Endodermal cell (in vitro differentiated cells): ENCODE measurements around the gene LRRFIP1. TPM values are rescaled to one million over a fixed set of nuclear protein-coding genes. Genes with fewer than 3 reads are reported as not detected.
A peak's percentile ranks its signal among the peaks of the same experiment; 100 is the strongest.
"Not testable (repeated sequence)": the region's sequence is repeated elsewhere in the genome, so short reads cannot be mapped to it uniquely, and the experiment has no call there.

Experiments
- DNase-seq: peaks from one replicate; pipeline ENCODE4 v3.0.0-alpha.2; 2017
- H3K27ac ChIP-seq: 2 replicates; pipeline ENCODE4 v1.5.1; 2013; ENCODE audit warnings: mild to moderate bottlenecking, low read depth, low read length, moderate library complexity
- H3K27me3 ChIP-seq: 2 replicates; pipeline ENCODE4 v1.6.1; 2013; ENCODE audit warnings: mild to moderate bottlenecking, low read length, moderate library complexity; ENCODE audit not compliant: insufficient read depth, control insufficient read depth, poor library complexity, severe bottlenecking
- H3K36me3 ChIP-seq: 2 replicates; pipeline ENCODE4 v1.7.0; 2013; ENCODE audit warnings: mild to moderate bottlenecking, low read length, moderate library complexity; ENCODE audit not compliant: control insufficient read depth, insufficient read depth
- H3K4me1 ChIP-seq: one replicate; pipeline ENCODE4 v1.7.0; 2013; ENCODE audit warnings: low read length; ENCODE audit not compliant: control insufficient read depth, insufficient read depth
- H3K4me3 ChIP-seq: 2 replicates; pipeline ENCODE4 v1.5.1; 2013; ENCODE audit warnings: mild to moderate bottlenecking, low read length, moderate library complexity
- H3K9ac ChIP-seq: 2 replicates; pipeline ENCODE4 v1.6.1; 2013; ENCODE audit warnings: mild to moderate bottlenecking, low read length, moderate library complexity; ENCODE audit not compliant: poor library complexity, severe bottlenecking; ENCODE audit errors: extremely low read depth
- H3K9me3 ChIP-seq: 2 replicates; pipeline ENCODE4 v1.6.1; 2013; ENCODE audit warnings: mild to moderate bottlenecking, low read length, moderate library complexity; ENCODE audit not compliant: control insufficient read depth
- H3K27ac Mint-ChIP-seq: 2 replicates; pipeline ENCODE4 v1.8.0; 2020; ENCODE audit warnings: mixed read lengths
- H3K27me3 Mint-ChIP-seq: 2 replicates; pipeline ENCODE4 v1.8.0; 2021; ENCODE audit warnings: mild to moderate bottlenecking, mixed read lengths; ENCODE audit not compliant: insufficient read depth
- H3K36me3 Mint-ChIP-seq: 2 replicates; pipeline ENCODE4 v1.8.0; 2020; ENCODE audit warnings: low read depth, mixed read lengths
- H3K4me1 Mint-ChIP-seq: 2 replicates; pipeline ENCODE4 v1.8.0; 2020; ENCODE audit warnings: mixed read lengths
- H3K4me3 Mint-ChIP-seq: 2 replicates; pipeline ENCODE4 v1.8.0; 2020; ENCODE audit warnings: mild to moderate bottlenecking, moderate library complexity, mixed read lengths
- H3K9me3 Mint-ChIP-seq: 2 replicates; pipeline ENCODE4 v1.8.0; 2020; ENCODE audit warnings: mild to moderate bottlenecking, mixed read lengths
- CTCF ChIP-seq: fragments of 200-600 bp; sonication (generic); conservative IDR thresholded peaks from 2 replicates; pipeline ENCODE4 v1.5.0; 2021; ENCODE audit warnings: antibody characterized with exemption, mild to moderate bottlenecking
- WGBS, 2 experiments: methylation state at CpG; one replicate each; pipeline versions ENCODE4 v1.1.5 to v1.1.7; 2013; ENCODE audit warnings: missing lambda C conversion rate in 2 of 2, mixed read lengths in 1 of 2; ENCODE audit not compliant: insufficient coverage in 1 of 2, insufficient read length in 1 of 2; 5-methylcytosine and 5-hydroxymethylcytosine counted together
- total RNA-seq, 2 donors: library from RNA; stranded (reverse); fragmentation: NEBNext Ultra II Directional in 1 of 2; extraction: Animal tissue kit (Norgen Biotek cat#: 25700) in 1 of 2; gene quantifications; 2 replicates in 1 of 2; 3 replicates in 1 of 2; pipeline ENCODE4 v1.2.1, GENCODE V29; 2021

The LRRFIP1 gene
- total RNA-seq, 2 donors from 2014 or later, result 102 to 132 TPM

- H3K36me3 ChIP-seq, result peaks cover 71% of the 10 kb centered on the region
- no peak overlapping the region for H3K4me3 Mint-ChIP-seq
- H3K9me3 Mint-ChIP-seq, result peaks cover 11% of the 10 kb centered on the region
- H3K9me3 ChIP-seq, result peaks cover 13% of the 10 kb centered on the region
- H3K36me3 Mint-ChIP-seq, result peaks cover 53% of the 10 kb centered on the region
- no peak overlapping the region for H3K4me3 ChIP-seq
- WGBS, 2 experiments, result 85 to 87% methylated on average over 3 to 5 of the region's 5 CpGs
- H3K4me1 ChIP-seq, result no peaks in the 10 kb centered on the region
- H3K27ac ChIP-seq, result no peak overlapping the region
- H3K4me1 Mint-ChIP-seq, result no peaks in the 10 kb centered on the region
- no peak overlapping the region for H3K9ac ChIP-seq
- H3K27me3 Mint-ChIP-seq, result peaks cover 2% of the 10 kb centered on the region
- no peak overlapping the region for H3K27ac Mint-ChIP-seq
- no peaks in the 10 kb centered on the region for H3K27me3 ChIP-seq
- TF ChIP-seq CTCF, result peak; percentile 63
- DNase-seq, result peak; percentile 69
Measured at GRCh38 chr2:237685408-237685807, 58.0 kb downstream of the LRRFIP1 start.

- H3K9ac ChIP-seq, result no peak overlapping the region
- no peaks in the 10 kb centered on the region for H3K4me1 ChIP-seq
- no peak overlapping the region for H3K27ac ChIP-seq
- Mint-ChIP-seq H3K9me3 (peaks cover 11% of the 10 kb centered on the region), H3K4me3 (no peak overlapping the region), H3K4me1 (peaks cover 5% of the 10 kb centered on the region), H3K36me3 (peaks cover 50% of the 10 kb centered on the region), H3K27ac (no peak overlapping the region), H3K27me3 (peaks cover 2% of the 10 kb centered on the region)
- WGBS, 2 experiments, result 98 to 100% methylated on average over 6 to 11 of the region's 11 CpGs
- peaks cover 63% of the 10 kb centered on the region for H3K36me3 ChIP-seq
- no peaks in the 10 kb centered on the region for H3K27me3 ChIP-seq
- H3K4me3 ChIP-seq, result no peak overlapping the region
- H3K9me3 ChIP-seq, result peaks cover 13% of the 10 kb centered on the region
- TF ChIP-seq CTCF, result peak; percentile 64
- DNase-seq, result no peak
Measured at GRCh38 chr2:237686659-237687136, 59.3 kb downstream of the LRRFIP1 start.

- Mint-ChIP-seq H3K27me3 (peaks cover 5% of the 10 kb centered on the region), H3K4me3 (no peak overlapping the region), H3K27ac (no peak overlapping the region), H3K36me3 (peaks cover 42% of the 10 kb centered on the region), H3K9me3 (peaks cover 11% of the 10 kb centered on the region), H3K4me1 (peaks cover 8% of the 10 kb centered on the region)
- DNase-seq, result peak; percentile 20
- no peaks in the 10 kb centered on the region for H3K4me1 ChIP-seq
- H3K9me3 ChIP-seq, result peaks cover 12% of the 10 kb centered on the region
- H3K4me3 ChIP-seq, result no peak overlapping the region
- no peak for TF ChIP-seq CTCF
- H3K9ac ChIP-seq, result no peak overlapping the region
- H3K36me3 ChIP-seq, result peaks cover 49% of the 10 kb centered on the region
- WGBS, 2 experiments, result 97% methylated on average over 1 of the region's 1 CpG; no CpG with 5 or more reads in 1 of the 2 experiments
- no peaks in the 10 kb centered on the region for H3K27me3 ChIP-seq
- no peak overlapping the region for H3K27ac ChIP-seq
Measured at GRCh38 chr2:237688081-237688480, 60.7 kb downstream of the LRRFIP1 start.

GRCh38 chr2:237688541-237688940 lies 61.2 kb downstream of the LRRFIP1 start:
- H3K4me3 Mint-ChIP-seq, DNase-seq, H3K27me3 Mint-ChIP-seq, H3K9ac ChIP-seq, H3K27ac Mint-ChIP-seq, H3K27ac ChIP-seq, H3K27me3 ChIP-seq, H3K4me1 ChIP-seq, H3K9me3 ChIP-seq, H3K4me3 ChIP-seq: not testable (repeated sequence)
- 97 to 100% methylated on average over 2 to 6 of the region's 6 CpGs for WGBS, 2 experiments
- peaks cover 11% of the 10 kb centered on the region for H3K9me3 Mint-ChIP-seq
- H3K4me1 Mint-ChIP-seq, result peaks cover 12% of the 10 kb centered on the region
- peaks cover 45% of the 10 kb centered on the region for H3K36me3 ChIP-seq
- H3K36me3 Mint-ChIP-seq, result peaks cover 39% of the 10 kb centered on the region
